Activated CD4-positive, alpha-beta T cell treated with anti-CD3 and anti-CD28 coated beads for 1 hour (primary cell): ENCODE data around the gene PSENEN.
A peak's percentile ranks its signal among the peaks of the same experiment; 100 is the strongest.

Experiments used
- DNase-seq: peaks from one replicate; pipeline ENCODE4 v3.0.0-alpha.2; 2020

The PSENEN gene

DNA sequence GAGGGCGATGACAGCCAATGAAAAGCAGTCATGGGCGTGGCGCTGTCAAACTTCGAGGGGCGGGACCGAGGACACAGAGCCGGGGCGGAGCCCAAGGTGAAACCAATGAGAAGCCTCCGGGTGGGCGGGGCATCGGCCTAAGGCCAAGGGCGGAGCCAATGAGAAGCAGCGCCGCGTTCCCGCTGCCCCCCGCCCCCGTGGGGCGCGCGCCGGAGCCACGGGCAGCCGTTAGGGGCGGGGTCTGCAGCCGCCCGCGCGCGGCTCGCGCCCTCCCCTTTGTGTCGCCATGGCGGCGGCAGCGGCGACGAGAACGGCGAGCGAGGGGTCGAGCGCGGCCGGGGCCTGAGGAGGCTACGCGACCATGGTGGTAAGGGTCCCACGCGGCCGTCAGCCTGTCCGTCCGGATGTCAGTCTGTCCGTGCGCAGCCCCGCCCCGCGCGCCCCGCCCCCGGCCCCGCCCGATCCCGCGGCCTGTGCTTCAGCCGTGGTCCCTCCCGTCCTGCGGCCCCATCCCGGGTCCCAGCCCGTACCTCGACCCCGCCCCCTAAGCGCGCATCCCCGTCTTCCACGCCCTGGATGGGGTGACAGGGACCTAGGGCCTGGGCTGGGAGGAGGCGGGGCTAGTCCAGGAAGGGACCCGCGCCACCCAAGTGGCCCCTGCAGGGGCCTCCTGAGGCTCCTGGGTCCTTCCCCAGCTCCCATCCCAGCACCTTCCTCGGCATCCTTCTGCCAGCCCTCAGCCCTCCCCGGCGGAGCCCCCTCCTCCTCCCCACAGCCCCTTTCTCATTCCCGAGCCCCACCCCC is 30.0 kb downstream of the PSENEN start, which contains the start of gene ARHGAP33:
Gene ARHGAP33 (plus strand): TSS at position 267 of the 804 bp plus-strand sequence. CDS start 95 bp downstream, at position 362.
- peak; percentile 97 for DNase-seq

GRCh38 chr19:35776102-35776788 is 30.8 kb downstream of the PSENEN start:
- no peak for DNase-seq

DNA sequence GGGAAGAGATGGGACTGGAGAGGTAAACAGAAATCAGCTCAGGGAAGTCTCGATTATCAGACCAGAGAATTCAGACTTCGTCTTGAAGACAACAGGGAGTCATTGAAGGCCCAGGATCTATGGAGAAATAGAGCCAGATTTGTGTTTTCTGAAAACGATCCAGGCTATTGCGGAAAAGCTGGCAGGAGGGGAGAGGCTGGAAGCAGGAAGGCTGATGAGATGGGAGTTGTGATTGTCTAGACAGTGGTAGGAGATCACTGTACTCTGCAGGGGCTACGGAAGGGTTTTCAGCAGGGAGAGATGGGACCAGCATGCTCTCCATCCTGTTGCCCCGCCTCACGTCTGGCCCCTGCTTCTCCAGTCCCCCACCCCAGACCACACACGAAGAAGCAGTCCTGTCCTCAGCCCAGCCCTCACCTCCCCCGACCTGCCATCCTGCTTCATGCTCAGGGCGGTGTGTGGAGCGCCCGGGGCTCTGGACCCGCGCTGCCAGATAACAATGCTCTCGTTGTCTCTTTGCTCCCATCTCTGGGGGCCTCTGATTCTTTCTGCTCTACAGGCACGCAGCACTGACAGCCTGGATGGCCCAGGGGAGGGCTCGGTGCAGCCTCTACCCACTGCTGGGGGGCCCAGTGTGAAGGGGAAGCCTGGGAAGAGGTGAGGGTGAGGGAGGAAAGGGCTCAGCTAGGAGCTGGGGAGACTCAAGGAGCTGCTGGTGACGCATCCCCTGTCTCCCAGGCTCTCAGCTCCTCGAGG is 31.8 kb downstream of the PSENEN start:
- no peak for DNase-seq

DNA sequence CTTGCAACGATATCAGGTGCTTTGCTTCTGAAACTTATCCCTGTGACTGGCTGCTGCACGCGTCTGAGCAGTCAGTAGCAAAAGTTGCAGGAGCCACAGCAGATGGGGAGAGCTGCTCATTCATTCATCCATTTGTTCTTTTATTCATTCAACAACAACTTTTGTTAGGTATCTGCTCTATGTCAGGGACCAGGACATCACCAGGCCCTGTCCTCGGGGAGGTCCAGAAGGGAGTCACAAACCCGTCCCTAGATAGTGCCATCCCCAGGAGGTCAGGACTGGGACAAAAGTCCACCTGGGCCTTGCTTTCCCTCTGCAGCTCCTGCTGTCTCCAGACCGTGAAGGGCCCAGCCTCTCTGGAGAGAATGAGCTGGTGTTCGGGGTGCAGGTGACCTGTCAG is 32.5 kb downstream of the PSENEN start:
- DNase-seq: no peak

- no peak for DNase-seq
Observed at GRCh38 chr19:35779033-35779432, 33.6 kb downstream of the PSENEN start.

DNA sequence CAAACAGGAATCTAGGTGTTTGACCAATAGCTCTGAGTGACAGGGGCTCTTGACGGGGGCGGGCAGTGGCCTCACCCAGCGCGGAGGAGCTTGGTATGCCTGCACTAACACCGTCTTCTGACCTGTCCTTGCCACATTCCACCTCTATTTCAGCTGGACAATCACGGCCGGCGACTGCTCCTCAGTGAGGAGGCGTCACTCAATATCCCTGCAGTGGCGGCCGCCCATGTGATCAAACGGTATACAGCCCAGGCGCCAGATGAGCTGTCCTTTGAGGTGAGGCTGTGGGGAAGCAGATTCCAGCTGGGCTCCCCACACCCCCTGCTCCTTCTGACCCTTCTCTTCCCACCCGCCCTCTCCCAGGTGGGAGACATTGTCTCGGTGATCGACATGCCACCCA is 34.6 kb downstream of the PSENEN start:
- DNase-seq: no peak

DNA sequence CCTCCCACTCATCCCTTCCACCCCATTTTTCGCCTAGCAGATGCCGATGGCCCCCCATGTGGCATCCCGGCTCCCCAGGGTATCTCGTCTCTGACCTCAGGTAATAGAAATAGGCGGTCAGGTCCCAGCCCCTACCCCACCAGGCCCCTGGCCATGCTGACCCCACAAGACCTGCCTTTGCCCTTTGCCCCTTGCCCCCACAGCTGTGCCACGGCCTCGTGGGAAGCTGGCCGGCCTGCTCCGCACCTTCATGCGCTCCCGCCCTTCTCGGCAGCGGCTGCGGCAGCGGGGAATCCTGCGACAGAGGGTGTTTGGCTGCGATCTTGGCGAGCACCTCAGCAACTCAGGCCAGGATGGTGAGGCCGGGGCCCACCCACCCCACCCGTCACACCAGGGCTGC is 35.3 kb downstream of the PSENEN start:
- no peak for DNase-seq

DNA sequence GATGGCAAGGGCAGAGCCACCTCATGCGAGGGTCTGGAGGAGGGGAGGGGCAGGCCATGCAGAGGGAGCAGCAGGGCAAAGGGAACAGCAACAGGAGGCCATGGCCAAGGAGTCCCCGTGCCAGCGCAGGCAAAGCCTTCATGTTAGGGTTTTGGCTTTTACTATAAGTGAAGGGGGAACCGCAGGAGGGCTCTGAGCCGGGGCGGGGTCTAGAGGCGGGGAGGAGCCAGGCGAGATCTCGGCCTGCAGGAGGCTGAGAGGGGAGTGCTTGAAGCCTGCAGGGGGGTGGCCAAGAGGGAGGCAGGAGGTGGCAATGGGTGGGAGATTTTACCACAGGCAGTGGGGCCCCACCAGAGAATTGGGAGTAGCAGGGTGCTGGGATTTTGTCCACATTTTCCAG is 36.2 kb downstream of the PSENEN start:
- DNase-seq: no peak

- DNase-seq: no peak
Observed at GRCh38 chr19:35782589-35782988, 37.1 kb downstream of the PSENEN start.

- no peak for DNase-seq
Observed at GRCh38 chr19:35783469-35784434, 38.3 kb downstream of the PSENEN start.

GRCh38 chr19:35784503-35785338 is 39.3 kb downstream of the PSENEN start:
- DNase-seq: no peak

- DNase-seq: no peak
Observed at GRCh38 chr19:35785339-35785627, 39.8 kb downstream of the PSENEN start.

DNA sequence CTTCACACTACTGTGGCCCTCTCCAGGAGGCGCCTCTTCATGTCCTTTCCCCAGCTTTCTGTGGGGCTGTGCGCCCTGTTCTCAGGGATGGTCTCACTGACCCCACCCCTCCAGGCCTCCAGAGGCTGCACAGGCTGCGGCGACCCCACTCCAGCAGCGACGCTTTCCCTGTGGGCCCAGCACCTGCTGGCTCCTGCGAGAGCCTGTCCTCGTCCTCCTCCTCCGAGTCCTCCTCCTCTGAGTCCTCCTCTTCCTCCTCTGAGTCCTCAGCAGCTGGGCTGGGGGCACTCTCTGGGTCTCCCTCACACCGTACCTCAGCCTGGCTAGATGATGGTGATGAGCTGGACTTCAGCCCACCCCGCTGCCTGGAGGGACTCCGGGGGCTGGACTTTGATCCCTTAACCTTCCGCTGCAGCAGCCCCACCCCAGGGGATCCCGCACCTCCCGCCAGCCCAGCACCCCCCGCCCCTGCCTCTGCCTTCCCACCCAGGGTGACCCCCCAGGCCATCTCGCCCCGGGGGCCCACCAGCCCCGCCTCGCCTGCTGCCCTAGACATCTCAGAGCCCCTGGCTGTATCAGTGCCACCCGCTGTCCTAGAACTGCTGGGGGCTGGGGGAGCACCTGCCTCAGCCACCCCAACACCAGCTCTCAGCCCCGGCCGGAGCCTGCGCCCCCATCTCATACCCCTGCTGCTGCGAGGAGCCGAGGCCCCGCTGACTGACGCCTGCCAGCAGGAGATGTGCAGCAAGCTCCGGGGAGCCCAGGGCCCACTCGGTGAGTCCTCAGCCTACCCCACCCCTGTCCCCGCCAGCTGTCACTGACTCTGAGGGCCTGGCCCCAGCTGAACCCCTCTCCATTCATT is 41.1 kb downstream of the PSENEN start:
- DNase-seq: no peak

DNA sequence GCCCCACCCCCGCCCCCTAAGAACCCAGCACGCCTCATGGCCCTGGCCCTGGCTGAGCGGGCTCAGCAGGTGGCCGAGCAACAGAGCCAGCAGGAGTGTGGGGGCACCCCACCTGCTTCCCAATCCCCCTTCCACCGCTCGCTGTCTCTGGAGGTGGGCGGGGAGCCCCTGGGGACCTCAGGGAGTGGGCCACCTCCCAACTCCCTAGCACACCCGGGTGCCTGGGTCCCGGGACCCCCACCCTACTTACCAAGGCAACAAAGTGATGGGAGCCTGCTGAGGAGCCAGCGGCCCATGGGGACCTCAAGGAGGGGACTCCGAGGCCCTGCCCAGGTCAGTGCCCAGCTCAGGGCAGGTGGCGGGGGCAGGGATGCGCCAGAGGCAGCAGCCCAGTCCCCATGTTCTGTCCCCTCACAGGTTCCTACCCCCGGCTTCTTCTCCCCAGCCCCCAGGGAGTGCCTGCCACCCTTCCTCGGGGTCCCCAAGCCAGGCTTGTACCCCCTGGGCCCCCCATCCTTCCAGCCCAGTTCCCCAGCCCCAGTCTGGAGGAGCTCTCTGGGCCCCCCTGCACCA is 41.9 kb downstream of the PSENEN start:
- DNase-seq: no peak

GRCh38 chr19:35788205-35788960 is 42.9 kb downstream of the PSENEN start:
- no peak for DNase-seq

- no peak for DNase-seq
Observed at GRCh38 chr19:35789195-35789977, 43.9 kb downstream of the PSENEN start.

GRCh38 chr19:35789978-35790944 is 44.8 kb downstream of the PSENEN start:
- no peak for DNase-seq
